ENCODE measurements around the gene MYO15B.

MYO15B gene

GRCh38 chr17:75595920-75596313 is 8.3 kb downstream of the MYO15B start:
- TF ChIP-seq, protein P1, sequence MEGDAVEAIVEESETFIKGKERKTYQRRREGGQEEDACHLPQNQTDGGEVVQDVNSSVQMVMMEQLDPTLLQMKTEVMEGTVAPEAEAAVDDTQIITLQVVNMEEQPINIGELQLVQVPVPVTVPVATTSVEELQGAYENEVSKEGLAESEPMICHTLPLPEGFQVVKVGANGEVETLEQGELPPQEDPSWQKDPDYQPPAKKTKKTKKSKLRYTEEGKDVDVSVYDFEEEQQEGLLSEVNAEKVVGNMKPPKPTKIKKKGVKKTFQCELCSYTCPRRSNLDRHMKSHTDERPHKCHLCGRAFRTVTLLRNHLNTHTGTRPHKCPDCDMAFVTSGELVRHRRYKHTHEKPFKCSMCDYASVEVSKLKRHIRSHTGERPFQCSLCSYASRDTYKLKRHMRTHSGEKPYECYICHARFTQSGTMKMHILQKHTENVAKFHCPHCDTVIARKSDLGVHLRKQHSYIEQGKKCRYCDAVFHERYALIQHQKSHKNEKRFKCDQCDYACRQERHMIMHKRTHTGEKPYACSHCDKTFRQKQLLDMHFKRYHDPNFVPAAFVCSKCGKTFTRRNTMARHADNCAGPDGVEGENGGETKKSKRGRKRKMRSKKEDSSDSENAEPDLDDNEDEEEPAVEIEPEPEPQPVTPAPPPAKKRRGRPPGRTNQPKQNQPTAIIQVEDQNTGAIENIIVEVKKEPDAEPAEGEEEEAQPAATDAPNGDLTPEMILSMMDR (IDR thresholded peaks at IDR 0.05) = no peak

DNA sequence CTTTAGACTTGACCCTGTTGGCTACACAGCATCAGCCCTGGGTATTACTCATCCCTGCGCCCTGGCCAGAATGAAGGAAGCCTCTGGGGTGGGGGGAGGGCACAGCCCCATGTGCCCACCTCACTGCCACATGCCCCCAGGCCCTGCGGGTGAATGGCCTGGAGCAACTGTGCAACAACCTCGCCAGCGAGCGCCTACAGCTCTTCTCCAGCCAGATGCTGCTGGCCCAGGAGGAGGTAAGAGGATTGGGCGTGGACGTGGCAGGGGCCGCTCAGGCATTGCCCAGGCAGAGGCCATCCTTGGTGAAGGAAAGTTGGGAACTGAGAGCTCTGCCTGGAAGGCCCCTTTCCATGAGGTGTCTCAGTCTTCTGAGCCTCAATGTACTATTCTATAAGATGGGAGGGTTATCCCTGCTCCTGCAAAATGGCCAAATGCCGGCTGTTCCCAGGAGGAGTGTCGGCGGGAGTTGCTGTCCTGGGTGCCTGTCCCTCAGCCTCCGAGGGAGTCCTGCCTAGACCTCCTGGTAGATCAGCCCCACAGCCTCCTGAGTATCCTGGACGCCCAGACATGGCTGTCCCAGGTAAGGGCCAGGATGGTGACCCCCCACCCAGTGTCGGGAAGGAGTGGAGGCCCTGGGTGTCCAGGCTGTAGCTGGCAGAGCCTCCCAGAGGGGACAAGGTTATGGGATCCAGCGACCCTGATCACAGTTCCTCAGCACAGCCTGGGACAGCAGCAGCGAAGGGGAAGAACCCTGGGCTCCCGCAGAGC is 8.9 kb downstream of the MYO15B start:
- TF ChIP-seq, protein P1 (IDR thresholded peaks at IDR 0.05) = no peak

DNA sequence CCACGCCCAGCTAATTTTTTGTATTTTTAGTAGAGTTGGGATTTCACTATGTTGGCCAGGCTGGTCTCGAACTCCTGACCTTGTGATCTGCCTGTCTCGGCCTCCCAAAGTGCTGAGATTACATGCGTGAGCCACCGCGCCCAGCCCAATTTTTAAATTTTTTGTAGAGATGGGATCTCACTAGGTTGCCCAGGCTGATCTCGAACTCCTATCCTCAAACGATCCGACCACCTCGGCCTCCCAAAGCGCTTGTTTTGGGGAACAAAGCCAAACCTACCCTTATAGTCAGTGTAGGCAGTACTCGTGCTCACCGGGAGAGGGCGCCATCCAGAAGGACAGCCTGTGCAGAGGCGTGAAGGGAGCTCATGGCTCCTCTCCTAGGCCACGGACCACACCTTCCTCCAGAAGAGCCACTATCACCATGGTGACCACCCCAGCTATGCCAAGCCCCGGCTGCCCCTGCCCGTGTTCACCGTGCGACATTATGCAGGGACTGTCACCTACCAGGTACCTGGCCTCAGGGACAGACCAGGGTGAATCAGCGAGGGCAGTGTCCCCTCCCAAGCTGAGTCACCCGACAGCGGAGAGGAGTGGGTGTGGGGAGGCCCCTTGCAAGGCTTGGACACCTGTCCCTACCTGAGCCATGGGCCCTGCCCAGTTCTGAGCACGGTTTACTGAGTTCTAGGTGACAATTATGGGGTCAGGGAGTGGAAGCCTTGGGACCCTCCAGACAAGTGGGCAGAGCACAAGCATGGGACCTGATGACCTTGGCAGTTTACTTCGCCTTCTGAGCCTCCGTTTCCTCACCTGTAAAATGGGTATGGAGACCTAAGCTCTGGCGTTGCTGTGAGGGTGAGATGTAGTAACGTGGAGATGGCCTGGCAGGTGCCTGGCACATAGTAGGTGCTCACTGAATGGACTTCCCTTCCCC is 13.7 kb downstream of the MYO15B start:
- TF ChIP-seq, protein P1 (IDR thresholded peaks at IDR 0.05) = peak; percentile 88

DNA sequence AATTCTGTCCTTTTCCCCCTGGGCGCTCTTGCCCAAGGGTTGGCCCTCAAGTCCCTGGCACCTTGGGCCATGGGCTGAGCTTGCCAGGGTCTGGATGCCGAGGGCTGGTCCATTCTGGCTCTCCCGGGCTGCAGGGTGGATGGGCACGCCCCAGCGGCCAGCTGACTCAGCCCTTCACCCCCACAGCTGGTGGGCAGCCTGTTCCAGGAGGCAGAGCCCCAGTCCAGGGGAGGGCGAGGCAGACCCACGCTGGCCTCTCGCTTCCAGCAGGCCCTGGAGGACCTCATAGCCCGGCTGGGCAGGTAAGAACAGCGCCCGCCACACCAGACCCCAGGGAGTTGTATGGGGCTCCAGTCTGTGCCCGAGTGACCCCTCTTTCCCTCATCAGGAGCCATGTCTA is 15.0 kb downstream of the MYO15B start:
- TF ChIP-seq, protein P1 (IDR thresholded peaks at IDR 0.05) = no peak

- TF ChIP-seq, protein P1 (IDR thresholded peaks at IDR 0.05) = no peak
Measured at GRCh38 chr17:75603123-75603522, 15.5 kb downstream of the MYO15B start.

DNA sequence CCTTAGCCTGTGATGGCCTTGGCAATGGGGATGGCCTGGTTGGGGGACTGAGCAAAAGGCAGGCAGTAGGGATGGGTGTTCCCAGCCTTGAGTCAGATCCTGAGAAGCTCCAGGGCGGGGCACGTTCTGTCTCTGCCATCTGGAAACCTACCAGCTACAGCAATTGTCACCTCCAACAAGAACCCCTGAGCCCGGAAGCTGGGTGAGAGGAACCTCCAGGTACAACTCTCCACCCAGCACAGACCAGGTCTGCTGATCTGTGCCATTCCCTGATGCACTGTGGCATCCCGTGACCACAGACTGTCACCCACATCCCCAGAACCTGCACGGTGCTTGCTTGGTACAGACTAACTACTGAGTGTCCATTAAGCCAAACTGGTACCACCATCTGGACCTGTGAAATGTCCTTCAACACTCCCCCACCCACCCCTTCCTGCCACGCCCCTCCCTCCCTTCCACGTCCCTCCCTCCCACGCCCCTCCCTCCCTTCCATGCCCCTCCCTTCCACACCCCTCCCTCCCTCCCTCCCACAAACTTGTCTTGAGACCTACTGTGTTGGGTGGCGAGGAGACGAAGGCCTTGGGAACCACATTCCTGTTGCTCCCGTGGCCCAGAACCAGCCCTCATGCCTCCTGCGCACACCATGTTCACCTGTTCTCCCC is 16.6 kb downstream of the MYO15B start:
- TF ChIP-seq, protein P1 (IDR thresholded peaks at IDR 0.05) = no peak

DNA sequence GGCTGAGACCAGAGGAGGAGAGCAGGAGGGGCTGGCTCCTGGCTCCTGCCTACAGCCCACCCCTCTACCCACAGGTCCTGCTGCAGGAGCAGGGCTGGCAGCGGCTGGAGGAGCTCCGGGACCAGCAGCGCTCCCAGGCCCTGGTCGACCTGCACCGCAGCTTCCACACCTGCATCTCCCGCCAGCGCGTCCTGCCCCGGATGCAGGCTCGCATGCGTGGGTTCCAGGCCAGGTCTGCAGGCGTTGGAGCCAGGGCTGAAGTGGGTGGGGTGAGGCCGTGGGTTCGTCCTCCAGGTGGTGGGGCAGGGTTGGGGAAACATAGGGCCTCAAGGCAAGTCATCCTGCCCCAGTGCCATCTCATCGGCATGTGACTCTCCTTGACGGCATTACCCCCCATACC is 18.2 kb downstream of the MYO15B start:
- TF ChIP-seq, protein P1 (IDR thresholded peaks at IDR 0.05) = no peak

All from LNCAP (cell line).